ELF-1 (cell line): Measurements from ENCODE around the gene SPARCL1.
"Not testable (repeated sequence)": the region's sequence is repeated elsewhere in the genome, so short reads cannot be mapped to it uniquely, and the experiment has no call there.

Experiments
- DNase-seq: peaks from one replicate; pipeline ENCODE4 v3.0.0-alpha.2; 2016; ENCODE audit warnings: low read depth, low spot score

The SPARCL1 gene

GRCh38 chr4:87451537-87451936 lies 77.6 kb downstream of the SPARCL1 start:
- no peak for DNase-seq

GRCh38 chr4:87446375-87446774 lies 82.8 kb downstream of the SPARCL1 start:
- DNase-seq, result not testable (repeated sequence)

GRCh38 chr4:87445964-87446363 lies 83.2 kb downstream of the SPARCL1 start:
- no peak for DNase-seq

GRCh38 chr4:87444741-87445140 lies 84.4 kb downstream of the SPARCL1 start:
- no peak for DNase-seq

GRCh38 chr4:87442889-87443288 lies 86.3 kb downstream of the SPARCL1 start:
- DNase-seq, result no peak

- no peak for DNase-seq
Measured at GRCh38 chr4:87433342-87433741, 95.8 kb downstream of the SPARCL1 start.

- no peak for DNase-seq
Measured at GRCh38 chr4:87430038-87430437, 99.1 kb downstream of the SPARCL1 start.

- DNase-seq, result no peak
Measured at GRCh38 chr4:87428979-87429378, 100.2 kb downstream of the SPARCL1 start.

- no peak for DNase-seq
Measured at GRCh38 chr4:87427518-87427868, 101.7 kb downstream of the SPARCL1 start.

- no peak for DNase-seq
Measured at GRCh38 chr4:87426865-87427517, 102.2 kb downstream of the SPARCL1 start.

GRCh38 chr4:87425711-87426110 lies 103.5 kb downstream of the SPARCL1 start:
- DNase-seq, result no peak

- not testable (repeated sequence) for DNase-seq
Measured at GRCh38 chr4:87424099-87424543, 105.1 kb downstream of the SPARCL1 start.
